WTC11 (cell line): ENCODE data around the gene TMCC1. TPM values are rescaled to one million over a fixed set of nuclear protein-coding genes. Genes with fewer than 3 reads are reported as not detected.

ENCODE experiments used
- ATAC-seq: fragments of 200-7000 bp; cut with Tn5 transposase; 2 replicates; pipeline ENCODE4 v1.10.0; 2021; ENCODE audit warnings: mild to moderate bottlenecking, moderate library complexity
- CTCF ChIA-PET: fragments of 300-600 bp; sonication (Branson Sonifier 250); formaldehyde crosslinking; loops from one replicate; lab custom pipeline; 2021; ENCODE audit warnings: antibody characterized with exemption; lab: Charles Lee
- POLR2A ChIA-PET: fragments of 350-600 bp; sonication (Branson Sonifier 250); formaldehyde crosslinking; loops from one replicate; lab custom pipeline; 2021; ENCODE audit warnings: antibody characterized with exemption; lab: Charles Lee
- DNase-seq: peaks from one replicate; pipeline ENCODE4 v3.0.0; 2021; ENCODE audit warnings: low spot score
- H3K27ac Mint-ChIP-seq: 2 replicates; pipeline ENCODE4 v1.8.0; 2021; ENCODE audit warnings: mixed read lengths
- H3K27me3 Mint-ChIP-seq: 2 replicates; pipeline ENCODE4 v1.8.0; 2021; ENCODE audit warnings: low read depth, mild to moderate bottlenecking, moderate library complexity, mixed read lengths
- H3K36me3 Mint-ChIP-seq: 2 replicates; pipeline ENCODE4 v1.8.0; 2021; ENCODE audit warnings: mixed read lengths
- H3K4me1 Mint-ChIP-seq: 2 replicates; pipeline ENCODE4 v1.8.0; 2022; ENCODE audit warnings: mixed read lengths
- H3K4me3 Mint-ChIP-seq: 2 replicates; pipeline ENCODE4 v1.8.0; 2021; ENCODE audit warnings: mild to moderate bottlenecking, moderate library complexity, mixed read lengths
- H3K9me3 Mint-ChIP-seq: 2 replicates; pipeline ENCODE4 v1.8.0; 2021; ENCODE audit warnings: mixed read lengths
- ATF1 ChIP-seq: sonication (generic); formaldehyde crosslinking; IDR thresholded peaks from 2 replicates; pipeline ENCODE4 v1.8.1; 2023; ENCODE audit warnings: mild to moderate bottlenecking, moderate library complexity, missing genetic modification reagents
- CBFB ChIP-seq: sonication (generic); formaldehyde crosslinking; IDR thresholded peaks from 2 replicates; pipeline ENCODE4 v1.8.1; 2022; ENCODE audit warnings: mild to moderate bottlenecking, low read depth, missing genetic modification reagents
- E2F4 ChIP-seq: sonication (generic); formaldehyde crosslinking; IDR thresholded peaks from 2 replicates; pipeline ENCODE4 v1.8.1; 2022; ENCODE audit warnings: low read depth, mild to moderate bottlenecking, moderate library complexity, missing genetic modification reagents, borderline replicate concordance
- FOXK1 ChIP-seq: sonication (generic); formaldehyde crosslinking; IDR thresholded peaks from 2 replicates; pipeline ENCODE4 v1.8.0; 2022; ENCODE audit warnings: mild to moderate bottlenecking, moderate library complexity, missing genetic modification reagents
- FOXP1 ChIP-seq: sonication (generic); formaldehyde crosslinking; IDR thresholded peaks from 2 replicates; pipeline ENCODE4 v1.8.0; 2022; ENCODE audit warnings: missing genetic modification reagents, mild to moderate bottlenecking, moderate library complexity, borderline replicate concordance
- GTF2I ChIP-seq: fragments of 250-450 bp; sonication (Bioruptor Pico); conservative IDR thresholded peaks from 2 replicates; pipeline ENCODE4 v1.4.0; 2021; ENCODE audit warnings: mild to moderate bottlenecking
- IRF2 ChIP-seq: sonication (generic); formaldehyde crosslinking; IDR thresholded peaks from 2 replicates; pipeline ENCODE4 v1.8.0; 2022; ENCODE audit warnings: low read depth, missing genetic modification reagents, borderline replicate concordance
- MAX ChIP-seq: sonication (generic); formaldehyde crosslinking; IDR thresholded peaks from 2 replicates; pipeline ENCODE4 v1.8.0; 2022; ENCODE audit warnings: mild to moderate bottlenecking, missing genetic modification reagents
- MLX ChIP-seq: sonication (generic); formaldehyde crosslinking; IDR thresholded peaks from 2 replicates; pipeline ENCODE4 v1.8.1; 2023; ENCODE audit warnings: mild to moderate bottlenecking, missing genetic modification reagents, moderate library complexity
- NFATC4 ChIP-seq: fragments of 250-450 bp; sonication (Bioruptor Pico); IDR thresholded peaks from 2 replicates; pipeline ENCODE4 v1.9.0; 2021; ENCODE audit warnings: mild to moderate bottlenecking
- NR2C2 ChIP-seq: sonication (generic); formaldehyde crosslinking; IDR thresholded peaks from 2 replicates; pipeline ENCODE4 v1.8.0; 2022; ENCODE audit warnings: mild to moderate bottlenecking, missing genetic modification reagents
- OVOL2 ChIP-seq: fragments of 250-450 bp; sonication (Bioruptor Pico); IDR thresholded peaks from 2 replicates; pipeline ENCODE4 v1.9.0; 2021; ENCODE audit warnings: mild to moderate bottlenecking, borderline replicate concordance
- SMAD4 ChIP-seq: sonication (generic); formaldehyde crosslinking; IDR thresholded peaks from 2 replicates; pipeline ENCODE4 v1.8.0; 2022; ENCODE audit warnings: mild to moderate bottlenecking, missing genetic modification reagents
- SP1 ChIP-seq: sonication (generic); formaldehyde crosslinking; conservative IDR thresholded peaks from 2 replicates; pipeline ENCODE4 v1.8.1; 2022; ENCODE audit warnings: missing genetic modification reagents
- TCF7 ChIP-seq: sonication (generic); formaldehyde crosslinking; IDR thresholded peaks from 2 replicates; pipeline ENCODE4 v1.8.0; 2022; ENCODE audit warnings: mild to moderate bottlenecking, low read depth, missing genetic modification reagents, moderate library complexity
- ZBTB21 ChIP-seq: sonication (generic); formaldehyde crosslinking; IDR thresholded peaks from 2 replicates; pipeline ENCODE4 v1.8.1; 2023; ENCODE audit warnings: mild to moderate bottlenecking, missing genetic modification reagents, borderline replicate concordance
- ZNF219 ChIP-seq: sonication (generic); formaldehyde crosslinking; IDR thresholded peaks from 2 replicates; pipeline ENCODE4 v1.8.0; 2023; ENCODE audit warnings: missing genetic modification reagents, mild to moderate bottlenecking, borderline replicate concordance
- ZNF317 ChIP-seq: sonication (generic); formaldehyde crosslinking; IDR thresholded peaks from 2 replicates; pipeline ENCODE4 v1.8.1; 2023; ENCODE audit warnings: low read depth, mild to moderate bottlenecking, moderate library complexity, missing genetic modification reagents, borderline replicate concordance
- total RNA-seq: library from RNA; stranded (reverse); gene quantifications from 3 replicates; pipeline ENCODE4 v1.2.3, GENCODE V29; 2021
- TF ChIP-seq, protein P1 (sequence below): fragments of 250-450 bp; sonication (Bioruptor Pico); IDR thresholded peaks from 2 replicates; pipeline ENCODE4 v1.8.0; 2021; ENCODE audit warnings: mild to moderate bottlenecking
- TF ChIP-seq, protein P2 (sequence below): fragments of 250-450 bp; sonication (Bioruptor Pico); IDR thresholded peaks from 2 replicates; pipeline ENCODE4 v1.9.0; 2021; ENCODE audit warnings: mild to moderate bottlenecking
- TF ChIP-seq, protein P3 (sequence below): sonication (generic); formaldehyde crosslinking; IDR thresholded peaks from 2 replicates; pipeline ENCODE4 v1.8.0; 2022; ENCODE audit warnings: mild to moderate bottlenecking, missing genetic modification reagents
- TF ChIP-seq, protein P4 (sequence below): sonication (generic); formaldehyde crosslinking; IDR thresholded peaks from 2 replicates; pipeline ENCODE4 v1.8.1; 2023; ENCODE audit warnings: mild to moderate bottlenecking, missing genetic modification reagents, moderate library complexity
- TF ChIP-seq, protein P5 (sequence below): sonication (generic); formaldehyde crosslinking; IDR thresholded peaks from 2 replicates; pipeline ENCODE4 v1.8.1; 2023; ENCODE audit warnings: mild to moderate bottlenecking, moderate library complexity, missing genetic modification reagents

TMCC1 gene
- total RNA-seq, 1 experiment from 2014 or later, result 29.3 TPM

DNA sequence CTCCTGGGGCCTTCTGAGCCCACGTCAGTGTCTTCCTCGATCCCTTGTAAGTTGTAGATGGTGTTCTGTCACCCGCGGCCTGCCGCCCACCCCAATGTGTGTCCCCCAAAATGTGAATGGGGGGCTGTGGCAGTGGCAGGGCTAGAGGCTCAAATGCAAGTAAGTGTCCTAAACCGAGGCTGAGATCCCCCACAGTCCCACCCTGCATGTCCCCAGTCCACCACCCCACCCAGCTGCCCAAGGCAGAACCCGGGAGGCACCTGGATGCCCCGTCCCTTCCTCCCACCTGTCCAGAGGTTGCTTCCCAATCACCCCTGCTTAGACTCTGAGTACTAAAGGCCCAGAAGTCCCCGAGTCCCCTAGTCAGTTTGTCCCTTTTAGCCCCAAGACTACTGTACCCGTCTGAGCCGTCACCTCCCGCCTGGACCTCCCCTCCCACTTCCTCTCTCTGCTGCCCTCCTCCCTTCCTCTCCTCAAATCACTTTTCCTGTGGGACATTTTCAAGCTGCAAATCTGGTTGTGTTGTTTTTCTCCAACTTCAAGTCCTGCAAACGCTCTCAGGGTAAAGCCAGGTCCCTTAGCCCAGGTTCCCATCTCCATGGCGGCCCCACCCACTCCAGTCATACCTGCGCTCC is 275.2 kb downstream of the TMCC1 start (continued):
- TF ChIP-seq IRF2 (CRISPR knock-in tag), result no peak
- TF ChIP-seq, protein P1, sequence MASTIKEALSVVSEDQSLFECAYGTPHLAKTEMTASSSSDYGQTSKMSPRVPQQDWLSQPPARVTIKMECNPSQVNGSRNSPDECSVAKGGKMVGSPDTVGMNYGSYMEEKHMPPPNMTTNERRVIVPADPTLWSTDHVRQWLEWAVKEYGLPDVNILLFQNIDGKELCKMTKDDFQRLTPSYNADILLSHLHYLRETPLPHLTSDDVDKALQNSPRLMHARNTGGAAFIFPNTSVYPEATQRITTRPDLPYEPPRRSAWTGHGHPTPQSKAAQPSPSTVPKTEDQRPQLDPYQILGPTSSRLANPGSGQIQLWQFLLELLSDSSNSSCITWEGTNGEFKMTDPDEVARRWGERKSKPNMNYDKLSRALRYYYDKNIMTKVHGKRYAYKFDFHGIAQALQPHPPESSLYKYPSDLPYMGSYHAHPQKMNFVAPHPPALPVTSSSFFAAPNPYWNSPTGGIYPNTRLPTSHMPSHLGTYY (CRISPR knock-in tag), result no peak
- no peak for TF ChIP-seq ZBTB21 (CRISPR knock-in tag)
- TF ChIP-seq, protein P2, sequence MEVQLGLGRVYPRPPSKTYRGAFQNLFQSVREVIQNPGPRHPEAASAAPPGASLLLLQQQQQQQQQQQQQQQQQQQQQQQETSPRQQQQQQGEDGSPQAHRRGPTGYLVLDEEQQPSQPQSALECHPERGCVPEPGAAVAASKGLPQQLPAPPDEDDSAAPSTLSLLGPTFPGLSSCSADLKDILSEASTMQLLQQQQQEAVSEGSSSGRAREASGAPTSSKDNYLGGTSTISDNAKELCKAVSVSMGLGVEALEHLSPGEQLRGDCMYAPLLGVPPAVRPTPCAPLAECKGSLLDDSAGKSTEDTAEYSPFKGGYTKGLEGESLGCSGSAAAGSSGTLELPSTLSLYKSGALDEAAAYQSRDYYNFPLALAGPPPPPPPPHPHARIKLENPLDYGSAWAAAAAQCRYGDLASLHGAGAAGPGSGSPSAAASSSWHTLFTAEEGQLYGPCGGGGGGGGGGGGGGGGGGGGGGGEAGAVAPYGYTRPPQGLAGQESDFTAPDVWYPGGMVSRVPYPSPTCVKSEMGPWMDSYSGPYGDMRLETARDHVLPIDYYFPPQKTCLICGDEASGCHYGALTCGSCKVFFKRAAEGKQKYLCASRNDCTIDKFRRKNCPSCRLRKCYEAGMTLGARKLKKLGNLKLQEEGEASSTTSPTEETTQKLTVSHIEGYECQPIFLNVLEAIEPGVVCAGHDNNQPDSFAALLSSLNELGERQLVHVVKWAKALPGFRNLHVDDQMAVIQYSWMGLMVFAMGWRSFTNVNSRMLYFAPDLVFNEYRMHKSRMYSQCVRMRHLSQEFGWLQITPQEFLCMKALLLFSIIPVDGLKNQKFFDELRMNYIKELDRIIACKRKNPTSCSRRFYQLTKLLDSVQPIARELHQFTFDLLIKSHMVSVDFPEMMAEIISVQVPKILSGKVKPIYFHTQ (CRISPR knock-in tag), result no peak
- no peak for TF ChIP-seq SMAD4 (CRISPR knock-in tag)
- TF ChIP-seq FOXK1 (CRISPR knock-in tag), result no peak
- no peak for TF ChIP-seq ZNF317 (CRISPR knock-in tag)
- no peak for TF ChIP-seq SP1 (CRISPR knock-in tag)
- no peak for TF ChIP-seq E2F4 (CRISPR knock-in tag)
- no peak for TF ChIP-seq GTF2I (CRISPR knock-in tag)
- TF ChIP-seq, protein P3, sequence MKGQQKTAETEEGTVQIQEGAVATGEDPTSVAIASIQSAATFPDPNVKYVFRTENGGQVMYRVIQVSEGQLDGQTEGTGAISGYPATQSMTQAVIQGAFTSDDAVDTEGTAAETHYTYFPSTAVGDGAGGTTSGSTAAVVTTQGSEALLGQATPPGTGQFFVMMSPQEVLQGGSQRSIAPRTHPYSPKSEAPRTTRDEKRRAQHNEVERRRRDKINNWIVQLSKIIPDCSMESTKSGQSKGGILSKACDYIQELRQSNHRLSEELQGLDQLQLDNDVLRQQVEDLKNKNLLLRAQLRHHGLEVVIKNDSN, result no peak
- TF ChIP-seq, protein P4, sequence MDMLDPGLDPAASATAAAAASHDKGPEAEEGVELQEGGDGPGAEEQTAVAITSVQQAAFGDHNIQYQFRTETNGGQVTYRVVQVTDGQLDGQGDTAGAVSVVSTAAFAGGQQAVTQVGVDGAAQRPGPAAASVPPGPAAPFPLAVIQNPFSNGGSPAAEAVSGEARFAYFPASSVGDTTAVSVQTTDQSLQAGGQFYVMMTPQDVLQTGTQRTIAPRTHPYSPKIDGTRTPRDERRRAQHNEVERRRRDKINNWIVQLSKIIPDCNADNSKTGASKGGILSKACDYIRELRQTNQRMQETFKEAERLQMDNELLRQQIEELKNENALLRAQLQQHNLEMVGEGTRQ (CRISPR knock-in tag), result no peak

GRCh38 chr3:129617381-129618185 is 275.9 kb downstream of the TMCC1 start:
- ATAC-seq (no peak), DNase-seq (no peak)
- Mint-ChIP-seq H3K4me3 (no peak overlapping the region), H3K9me3 (no peaks in the 10 kb centered on the region), H3K27me3 (no peaks in the 10 kb centered on the region), H3K36me3 (no peaks in the 10 kb centered on the region), H3K27ac (no peak overlapping the region), H3K4me1 (peaks cover 22% of the 10 kb centered on the region)
- TF ChIP-seq ZBTB21 (CRISPR knock-in tag) (no peak), FOXP1 (no peak), ZNF219 (CRISPR knock-in tag) (no peak), OVOL2 (CRISPR knock-in tag) (no peak), TCF7 (CRISPR knock-in tag) (no peak), SMAD4 (CRISPR knock-in tag) (no peak), MLX (no peak), NR2C2 (CRISPR knock-in tag) (no peak), NFATC4 (CRISPR knock-in tag) (no peak), MAX (CRISPR knock-in tag) (no peak), CBFB (no peak), ATF1 (CRISPR knock-in tag) (no peak)
- TF ChIP-seq, protein P5, sequence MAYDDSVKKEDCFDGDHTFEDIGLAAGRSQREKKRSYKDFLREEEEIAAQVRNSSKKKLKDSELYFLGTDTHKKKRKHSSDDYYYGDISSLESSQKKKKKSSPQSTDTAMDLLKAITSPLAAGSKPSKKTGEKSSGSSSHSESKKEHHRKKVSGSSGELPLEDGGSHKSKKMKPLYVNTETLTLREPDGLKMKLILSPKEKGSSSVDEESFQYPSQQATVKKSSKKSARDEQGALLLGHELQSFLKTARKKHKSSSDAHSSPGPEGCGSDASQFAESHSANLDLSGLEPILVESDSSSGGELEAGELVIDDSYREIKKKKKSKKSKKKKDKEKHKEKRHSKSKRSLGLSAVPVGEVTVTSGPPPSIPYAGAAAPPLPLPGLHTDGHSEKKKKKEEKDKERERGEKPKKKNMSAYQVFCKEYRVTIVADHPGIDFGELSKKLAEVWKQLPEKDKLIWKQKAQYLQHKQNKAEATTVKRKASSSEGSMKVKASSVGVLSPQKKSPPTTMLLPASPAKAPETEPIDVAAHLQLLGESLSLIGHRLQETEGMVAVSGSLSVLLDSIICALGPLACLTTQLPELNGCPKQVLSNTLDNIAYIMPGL (CRISPR knock-in tag), result no peak
- TF ChIP-seq, protein P1 (CRISPR knock-in tag), result no peak
- CTCF ChIA-PET, result interaction anchor here (0.6 to 2.4 kb wide), 4 partner anchors 8 to 234 kb away, joined by 3 to 14 read pairs (median 4); no protein-coding TSS in a partner anchor
- POLR2A ChIA-PET, result interaction anchor here (1.0 kb wide), 1 partner anchor 177 kb away, joined by 3 read pairs; the partner anchor contains the start of gene IFT122
